Endothelial cell of umbilical vein (primary cell): ENCODE measurements around the gene RP2. TPM values are rescaled to one million over a fixed set of nuclear protein-coding genes. Genes with fewer than 3 reads are reported as not detected.
A peak's percentile ranks its signal among the peaks of the same experiment; 100 is the strongest.

ENCODE experiments used
- BruUV-seq: library from RNA; stranded (reverse); fragments of 400-500 nt; replicated peaks from 2 replicates; lab custom pipeline; 2021; lab: Mats Ljungman, UMichigan
- CTCF ChIA-PET: fragments of 300-600, 350-600 bp; sonication (Branson Sonifier 250); formaldehyde crosslinking; loops from one replicate; lab custom pipeline; 2021; ENCODE audit warnings: antibody characterized with exemption, inconsistent platforms; lab: Charles Lee
- POLR2A ChIA-PET: fragments of 300-600, 350-600 bp; sonication (Branson Sonifier 250); formaldehyde crosslinking; loops from one replicate; lab custom pipeline; 2021; ENCODE audit warnings: antibody characterized with exemption, inconsistent platforms; lab: Charles Lee
- DNase-seq: peaks from one replicate; pipeline ENCODE4 v3.0.0-alpha.2; 2011; ENCODE audit warnings: low read depth, low spot score
- FAIRE-seq: peaks from 2 replicates; lab custom pipeline; 2011; peaks lifted over from hg19 to GRCh38; lab: Jason Lieb, UNC
- H2AFZ ChIP-seq: 2 replicates; pipeline ENCODE4 v1.6.0; 2012; ENCODE audit warnings: low read depth, low read length, control low read depth, inconsistent platforms
- H3K27ac ChIP-seq: 2 replicates; pipeline ENCODE4 v1.5.1; 2011; ENCODE audit warnings: low read depth, mild to moderate bottlenecking, control low read depth, low read length, moderate library complexity; ENCODE audit not compliant: insufficient read depth
- H3K27me3 ChIP-seq, 2 experiments: 2 replicates each; pipeline versions ENCODE4 v1.6.0 to v1.6.1; 2011; ENCODE audit warnings: low read length in 2 of 2, mixed read lengths in 1 of 2; ENCODE audit not compliant: control insufficient read depth in 2 of 2, insufficient read depth in 2 of 2
- H3K36me3 ChIP-seq, 2 experiments: 2 replicates in 1 of 2; 3 replicates in 1 of 2; pipeline ENCODE4 v1.5.1; 2011; ENCODE audit warnings: low read length in 2 of 2, mild to moderate bottlenecking in 1 of 2, moderate library complexity in 1 of 2; ENCODE audit not compliant: control insufficient read depth in 2 of 2, insufficient read depth in 2 of 2; ENCODE audit errors: extremely low read depth in 1 of 2
- H3K4me1 ChIP-seq: 3 replicates; pipeline ENCODE4 v1.5.1; 2011; ENCODE audit warnings: mild to moderate bottlenecking, low read length; ENCODE audit not compliant: control insufficient read depth, insufficient read depth; ENCODE audit errors: extremely low read depth
- H3K4me2 ChIP-seq: 2 replicates; pipeline ENCODE4 v1.6.1; 2011; ENCODE audit warnings: low read length, control low read depth, mixed read lengths; ENCODE audit not compliant: insufficient read depth
- H3K4me3 ChIP-seq, 3 experiments: fragments of 200-600 bp in 1 of 3; sonication (generic), shearing (Covaris generic) in 1 of 3; replicated peaks in 1 of 3; 2 replicates each; pipeline ENCODE4 v1.5.1; 2011 to 2016; ENCODE audit warnings: control low read depth in 3 of 3, low read length in 3 of 3, mild to moderate bottlenecking in 2 of 3, inconsistent platforms in 1 of 3, low read depth in 1 of 3, moderate library complexity in 1 of 3; ENCODE audit not compliant: insufficient read depth in 1 of 3
- H3K79me2 ChIP-seq: 2 replicates; pipeline ENCODE4 v1.6.0; 2012; ENCODE audit warnings: low read length, inconsistent platforms; ENCODE audit not compliant: control insufficient read depth, insufficient read depth
- H3K9ac ChIP-seq: replicated peaks from 2 replicates; pipeline ENCODE3; 2011; ENCODE audit warnings: low read length, control low read depth; ENCODE audit not compliant: insufficient read depth; ENCODE audit errors: extremely low read depth
- H3K9me1 ChIP-seq: replicated peaks from 3 replicates; pipeline ENCODE4 v1.6.0; 2011; ENCODE audit warnings: mild to moderate bottlenecking, low read length; ENCODE audit not compliant: control insufficient read depth, insufficient read depth; ENCODE audit errors: extremely low read depth
- H3K9me3 ChIP-seq: replicated peaks from 2 replicates; pipeline ENCODE4 v1.5.1; 2012; ENCODE audit warnings: low read length, inconsistent platforms; ENCODE audit not compliant: control insufficient read depth, insufficient read depth
- H4K20me1 ChIP-seq: replicated peaks from 2 replicates; pipeline ENCODE3; 2011; ENCODE audit warnings: mild to moderate bottlenecking, low read length; ENCODE audit not compliant: control insufficient read depth, insufficient read depth; ENCODE audit errors: extremely low read depth
- CTCF ChIP-seq, 2 donors: IDR thresholded peaks; 1 replicate in 1 of 2; 2 replicates in 1 of 2; pipeline ENCODE4 v1.5.1; 2011; ENCODE audit warnings: low read length in 2 of 2, mild to moderate bottlenecking in 2 of 2, moderate library complexity in 2 of 2, control low read depth in 1 of 2, inconsistent platforms in 1 of 2, low read depth in 1 of 2; ENCODE audit not compliant: insufficient read depth in 1 of 2; ENCODE audit errors: extremely low read depth in 1 of 2
- EZH2 ChIP-seq: IDR thresholded peaks from 2 replicates; pipeline ENCODE4 v1.6.1; 2012; ENCODE audit warnings: borderline replicate concordance, low read depth, mild to moderate bottlenecking, moderate library complexity, low read length, inconsistent platforms; ENCODE audit not compliant: severe bottlenecking
- FOS ChIP-seq: IDR thresholded peaks from 2 replicates; pipeline ENCODE4 v1.6.1; 2011; ENCODE audit warnings: mild to moderate bottlenecking, low read length, moderate library complexity, borderline replicate concordance; ENCODE audit not compliant: insufficient read depth
- GATA2 ChIP-seq: IDR thresholded peaks from 2 replicates; pipeline ENCODE4 v1.7.0; 2011; ENCODE audit warnings: low read depth, mild to moderate bottlenecking, moderate library complexity, mixed read lengths, low read length; ENCODE audit not compliant: insufficient read length, insufficient read depth
- JUN ChIP-seq: IDR thresholded peaks from 2 replicates; pipeline ENCODE4 v1.6.1; 2011; ENCODE audit warnings: borderline replicate concordance, low read depth; ENCODE audit not compliant: insufficient read length, insufficient read depth
- MYC ChIP-seq: IDR thresholded peaks from one replicate; pipeline ENCODE4 v1.6.1; 2011; ENCODE audit warnings: mild to moderate bottlenecking, low read depth, low read length
- POLR2A ChIP-seq: IDR thresholded peaks from 2 replicates; pipeline ENCODE4 v1.6.1; 2012; ENCODE audit warnings: low read depth, mild to moderate bottlenecking, control low read depth, low read length
- POLR2AphosphoS5 ChIP-seq: IDR thresholded peaks from 2 replicates; pipeline ENCODE4 v1.6.1; 2012; ENCODE audit warnings: low read depth, mild to moderate bottlenecking, control low read depth, low read length, moderate library complexity; ENCODE audit not compliant: insufficient read depth
- dilution Hi-C: fragments of 300-500 bp; cut with MboI; formaldehyde crosslinking; loops from one replicate; pipeline ENCODE4 v1.15.0; 2019; ENCODE audit warnings: low sequenced_read_pairs; ENCODE audit not compliant: extremely low pct_ligation_motif_present
- intact Hi-C: fragments of 100-400 bp; cut with micrococcal nuclease; formaldehyde crosslinking; loops from one replicate; pipeline ENCODE4 v1.10.0; 2022
- polyA plus RNA-seq, 4 experiments: library from polyadenylated mRNA; depleted of rRNA in 3 of 4; stranded (reverse) in 3 of 4; unstranded in 1 of 4; fragments of >200 nt; gene quantifications; 2 replicates each; pipeline versions ENCODE4 v1.2.1 to v1.2.3, GENCODE V29; 2011 to 2012; ENCODE audit warnings: missing spikeins in 1 of 4
- total RNA-seq: library from RNA; stranded (reverse); gene quantifications from 2 replicates; pipeline ENCODE4 v1.2.3, GENCODE V29; 2021
- TF ChIP-seq, protein P1 (sequence below): IDR thresholded peaks from 2 replicates; pipeline ENCODE4 v1.6.1; 2011; ENCODE audit not compliant: insufficient read depth, insufficient read length

The RP2 gene
- total and polyA plus RNA-seq, 2 donors (not counting 3 experiments of a cell fraction or from before 2014, with no cell fraction given): 7.4 to 20.5 TPM

DNA sequence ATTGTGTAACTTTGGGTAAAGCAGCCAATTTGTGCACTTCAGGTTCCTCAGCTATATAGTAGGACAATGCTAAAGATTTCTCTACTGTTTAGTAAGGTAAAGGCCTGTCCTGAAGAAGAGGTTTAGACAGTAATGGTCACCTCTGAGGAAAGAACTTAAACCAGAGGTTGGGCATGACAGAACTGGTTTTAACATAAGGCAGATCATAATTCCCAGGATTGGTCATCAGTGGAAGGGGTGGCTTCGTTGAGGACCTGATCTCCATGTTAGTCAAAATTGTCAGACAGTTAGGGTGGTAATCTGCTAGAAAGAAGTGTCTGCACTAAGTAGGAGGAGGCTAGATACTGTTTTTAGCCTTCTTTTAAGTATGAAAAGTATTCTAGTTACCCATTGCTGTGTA, 4.1 kb downstream of the RP2 start:
- TF ChIP-seq FOS (no peak), JUN (no peak), POLR2A (no peak), POLR2AphosphoS5 (no peak), GATA2 (no peak), MYC (no peak), CTCF (IDR thresholded peaks at IDR 0.05; ENCODE audit: extremely low read depth in 1 of 2, insufficient read depth in 1 of 2, low read depth in 1 of 2, low read length in 2 of 2) (no peak), EZH2 (no peak)
- TF ChIP-seq, protein P1, sequence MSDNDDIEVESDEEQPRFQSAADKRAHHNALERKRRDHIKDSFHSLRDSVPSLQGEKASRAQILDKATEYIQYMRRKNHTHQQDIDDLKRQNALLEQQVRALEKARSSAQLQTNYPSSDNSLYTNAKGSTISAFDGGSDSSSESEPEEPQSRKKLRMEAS: no peak
- H3K36me3 ChIP-seq: no peaks in the 10 kb centered on the region
- no peak overlapping the region for H2AFZ ChIP-seq
- no peaks in the 10 kb centered on the region for H3K9me3 ChIP-seq
- no peaks in the 10 kb centered on the region for H3K9me1 ChIP-seq
- ChIA-PET POLR2A (no interaction called here), CTCF (interaction anchor here (2.4 kb wide), 1 partner anchor 63 kb away, joined by 8 read pairs; no protein-coding TSS in a partner anchor)
- DNase-seq (no peak), FAIRE-seq (no peak)
- H3K4me2 ChIP-seq: no peak overlapping the region
- no peak overlapping the region for H3K4me3 ChIP-seq
- H3K27me3 ChIP-seq: no peaks in the 10 kb centered on the region
- dilution Hi-C loops (no loop called here), intact Hi-C loops (no loop called here)
- BruUV-seq: no TSS peak
- H3K79me2 ChIP-seq: peaks cover 73% of the 10 kb centered on the region
- H3K4me1 ChIP-seq: peaks cover 5% of the 10 kb centered on the region
- no peaks in the 10 kb centered on the region for H4K20me1 ChIP-seq
- H3K27ac ChIP-seq: peak overlapping the region; percentile 51
- H3K9ac ChIP-seq: no peak overlapping the region
